Vagina (tissue), 2 donors: ENCODE data around the gene SNTB2.

Experiments
- POLR2AphosphoS5 ChIP-seq, 2 donors: sonication (generic); formaldehyde crosslinking; IDR thresholded peaks; one replicate each; pipeline ENCODE4 v1.9.0; 2017; ENCODE audit warnings: antibody characterized with exemption in 2 of 2, mild to moderate bottlenecking in 2 of 2, low read depth in 1 of 2; ENCODE audit not compliant: insufficient read depth in 1 of 2
- TF ChIP-seq, protein P1 (sequence below), 3 experiments: fragments of 450-650 bp in 2 of 3; fragments of 200-600 bp in 1 of 3; sonication (generic) in 1 of 3; IDR thresholded peaks; one replicate each; pipeline ENCODE4 v1.5.1; 2017 to 2019; ENCODE audit warnings: antibody characterized with exemption in 3 of 3, mild to moderate bottlenecking in 2 of 3, moderate library complexity in 2 of 3

DNA sequence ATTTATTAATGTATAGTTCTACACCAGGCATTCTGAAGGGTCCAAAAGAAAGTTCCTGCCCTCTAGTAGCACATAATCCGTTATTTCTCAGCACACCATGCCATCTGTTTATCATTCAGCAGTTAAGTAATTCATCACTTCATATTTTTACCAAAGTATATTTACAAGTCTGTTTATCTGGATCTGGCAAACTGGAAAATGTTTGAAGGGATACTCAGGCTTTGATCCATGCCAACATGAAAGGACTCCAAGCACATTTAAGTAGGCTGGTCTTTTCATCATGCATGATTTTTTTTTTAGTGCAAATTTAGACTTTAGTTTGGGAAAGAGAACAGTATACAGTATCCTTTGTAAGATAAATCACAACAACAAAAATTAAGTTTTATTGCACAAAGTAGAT is 120.1 kb downstream of the SNTB2 start:
- TF ChIP-seq, protein P1, sequence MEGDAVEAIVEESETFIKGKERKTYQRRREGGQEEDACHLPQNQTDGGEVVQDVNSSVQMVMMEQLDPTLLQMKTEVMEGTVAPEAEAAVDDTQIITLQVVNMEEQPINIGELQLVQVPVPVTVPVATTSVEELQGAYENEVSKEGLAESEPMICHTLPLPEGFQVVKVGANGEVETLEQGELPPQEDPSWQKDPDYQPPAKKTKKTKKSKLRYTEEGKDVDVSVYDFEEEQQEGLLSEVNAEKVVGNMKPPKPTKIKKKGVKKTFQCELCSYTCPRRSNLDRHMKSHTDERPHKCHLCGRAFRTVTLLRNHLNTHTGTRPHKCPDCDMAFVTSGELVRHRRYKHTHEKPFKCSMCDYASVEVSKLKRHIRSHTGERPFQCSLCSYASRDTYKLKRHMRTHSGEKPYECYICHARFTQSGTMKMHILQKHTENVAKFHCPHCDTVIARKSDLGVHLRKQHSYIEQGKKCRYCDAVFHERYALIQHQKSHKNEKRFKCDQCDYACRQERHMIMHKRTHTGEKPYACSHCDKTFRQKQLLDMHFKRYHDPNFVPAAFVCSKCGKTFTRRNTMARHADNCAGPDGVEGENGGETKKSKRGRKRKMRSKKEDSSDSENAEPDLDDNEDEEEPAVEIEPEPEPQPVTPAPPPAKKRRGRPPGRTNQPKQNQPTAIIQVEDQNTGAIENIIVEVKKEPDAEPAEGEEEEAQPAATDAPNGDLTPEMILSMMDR (IDR thresholded peaks at IDR 0.05) = no peak
- no peak for TF ChIP-seq POLR2AphosphoS5 (IDR thresholded peaks at IDR 0.05; ENCODE audit: insufficient read depth in 1 of 2, low read depth in 1 of 2)
